Spleen (tissue), 11 donors: ENCODE data around the gene PTPRK. TPM values are rescaled to one million over a fixed set of nuclear protein-coding genes. Genes with fewer than 3 reads are reported as not detected.
"Not testable (repeated sequence)": the region's sequence is repeated elsewhere in the genome, so short reads cannot be mapped to it uniquely, and the experiment has no call there.

Experiments
- DNase-seq: peaks from one replicate; pipeline ENCODE4 v3.0.0-alpha.2; 2020
- H3K27ac ChIP-seq, 8 donors: fragments of 200-600 bp; sonication (generic) in 7 of 8; 1 replicate in 4 of 8; 2 replicates in 4 of 8; pipeline versions ENCODE4 v1.5.0 to v1.8.0; 2016 to 2021; ENCODE audit warnings: inconsistent platforms in 4 of 8, mild to moderate bottlenecking in 4 of 8, moderate library complexity in 1 of 8
- H3K27me3 ChIP-seq, 7 donors: fragments of 200-600 bp; sonication (generic) in 6 of 7; replicated peaks in 1 of 7; 1 replicate in 4 of 7; 2 replicates in 3 of 7; pipeline versions ENCODE4 v1.5.0 to v1.8.0; 2016 to 2021; ENCODE audit warnings: inconsistent platforms in 3 of 7, mild to moderate bottlenecking in 1 of 7
- H3K36me3 ChIP-seq, 6 donors: fragments of 200-600 bp; sonication (generic) in 5 of 6; 1 replicate in 4 of 6; 2 replicates in 2 of 6; pipeline versions ENCODE4 v1.5.0 to v1.8.0; 2016 to 2021; ENCODE audit warnings: inconsistent platforms in 2 of 6
- H3K4me1 ChIP-seq, 6 donors: fragments of 200-600 bp; sonication (generic) in 5 of 6; 1 replicate in 3 of 6; 2 replicates in 3 of 6; pipeline versions ENCODE4 v1.5.0 to v1.8.0; 2016 to 2021; ENCODE audit warnings: inconsistent platforms in 3 of 6
- H3K4me3 ChIP-seq, 8 donors: fragments of 200-600 bp; sonication (generic) in 7 of 8; 1 replicate in 4 of 8; 2 replicates in 4 of 8; pipeline versions ENCODE4 v1.5.0 to v1.8.0; 2016 to 2021; ENCODE audit warnings: inconsistent platforms in 4 of 8, mild to moderate bottlenecking in 4 of 8, moderate library complexity in 2 of 8
- H3K9me3 ChIP-seq, 8 donors: fragments of 200-600 bp; sonication (generic) in 7 of 8; 1 replicate in 4 of 8; 2 replicates in 4 of 8; pipeline versions ENCODE4 v1.5.0 to v1.8.0; 2016 to 2021; ENCODE audit warnings: inconsistent platforms in 4 of 8
- CTCF ChIP-seq, 11 experiments: fragments of 200-600 bp in 7 of 11; fragments of 450-650 bp in 4 of 11; sonication (generic) in 4 of 11; IDR thresholded peaks in 8 of 11; conservative IDR thresholded peaks in 3 of 11; 1 replicate in 7 of 11; 2 replicates in 4 of 11; pipeline versions ENCODE4 v1.4.0 to v1.8.0; 2016 to 2021; ENCODE audit warnings: antibody characterized with exemption in 11 of 11, inconsistent platforms in 4 of 11, mild to moderate bottlenecking in 1 of 11
- POLR2A ChIP-seq, 3 donors: fragments of 450-650 bp; IDR thresholded peaks; one replicate each; pipeline ENCODE4 v1.5.1; 2017; ENCODE audit warnings: antibody characterized with exemption in 3 of 3, mild to moderate bottlenecking in 1 of 3
- POLR2AphosphoS5 ChIP-seq, 3 donors: sonication (generic); formaldehyde crosslinking; IDR thresholded peaks; one replicate each; pipeline ENCODE4 v1.5.1; 2017; ENCODE audit warnings: antibody characterized with exemption in 3 of 3
- WGBS, 5 donors: extraction: QIAGEN DNeasy Blood & Tissue Kit in 3 of 5; methylation state at CpG; one replicate each; pipeline versions ENCODE4 v1.1.5 to v1.1.7; 2013 to 2018; 5-methylcytosine and 5-hydroxymethylcytosine counted together
- intact Hi-C: fragments of 100-400 bp; cut with DNase I; formaldehyde crosslinking; loops from one replicate; pipeline ENCODE4 v1.15.0; 2023; ENCODE audit warnings: low total_unique reads
- polyA plus RNA-seq, 3 donors: library from polyadenylated mRNA; stranded (reverse); fragments of 200-250 nt; gene quantifications; one replicate each; pipeline ENCODE4 v1.2.1, GENCODE V29; 2013
- total RNA-seq, 7 donors: library from RNA; depleted of rRNA in 3 of 7; stranded (reverse); fragments of >200 nt in 3 of 7; fragmentation: NEBNext Ultra II Directional in 4 of 7; extraction: Animal tissue kit (Norgen Biotek cat#: 25700) in 4 of 7; gene quantifications; one replicate each; pipeline versions ENCODE4 v1.1.0 to v1.2.1, GENCODE V29; 2016 to 2021
- donor health status: healthy with polysubstance abuse.
- donor health status: DM: no; HTN: no; CAD: no; lungs with moderate emphysema.
- donor health status: DM: no; HTN: no; CAD: no.
- donor health status: Bipolar disorder and iron deficiency.
- donor health status: healthy.
- donor health status: DM: no; HTN: no; CAD: no.
- donor health status: DM: yes; HTN: yes; CAD: no.

Gene PTPRK
- total and polyA plus RNA-seq, 10 donors, result 3.3 to 67.8 (median 34.0) TPM

- Histone ChIP-seq H3K27ac (peak overlapping the region in 6 of 8 donors; percentile 22 to 73 (median 60)), H3K9me3 (peaks cover 0 to 23% (median 13%) of the 10 kb centered on the region in 8 donors), H3K4me3 (no peak overlapping the region), H3K36me3 (no peaks in the 10 kb centered on the region), H3K27me3 (no peaks in the 10 kb centered on the region), H3K4me1 (peaks cover 0 to 2% (median 0%) of the 10 kb centered on the region in 6 donors)
- TF ChIP-seq CTCF (IDR thresholded peaks at IDR 0.05 in 8 of 11, conservative IDR thresholded peaks at IDR 0.05 in 3 of 11) (no peak), POLR2AphosphoS5 (IDR thresholded peaks at IDR 0.05) (no peak), POLR2A (IDR thresholded peaks at IDR 0.05) (no peak)
- WGBS, 5 donors, result 73 to 84% (median 83%) methylated on average over 7 of the region's 7 CpGs
- DNase-seq, result no peak
- intact Hi-C loops, result no loop called here
Observed at GRCh38 chr6:127933852-127934840, 586.3 kb downstream of the PTPRK start.

GRCh38 chr6:127933137-127933536 lies 587.3 kb downstream of the PTPRK start:
- Histone ChIP-seq H3K4me1 (no peaks in the 10 kb centered on the region), H3K27ac (peak overlapping the region in 2 of 8 donors; percentile 0 to 67), H3K36me3 (no peaks in the 10 kb centered on the region), H3K9me3 (peaks cover 0 to 27% (median 13%) of the 10 kb centered on the region in 8 donors), H3K27me3 (no peaks in the 10 kb centered on the region), H3K4me3 (no peak overlapping the region)
- no peak for TF ChIP-seq POLR2AphosphoS5 (IDR thresholded peaks at IDR 0.05)
- TF ChIP-seq CTCF (IDR thresholded peaks at IDR 0.05 in 8 of 11, conservative IDR thresholded peaks at IDR 0.05 in 3 of 11), result no peak
- no peak for TF ChIP-seq POLR2A (IDR thresholded peaks at IDR 0.05)
- WGBS, 5 donors, result 85 to 97% (median 88%) methylated on average over 1 of the region's 1 CpG
- intact Hi-C loops, result no loop called here
- DNase-seq, result no peak

GRCh38 chr6:127932708-127933107 lies 587.7 kb downstream of the PTPRK start:
- no peak for DNase-seq
- Histone ChIP-seq H3K9me3 (peaks cover 0 to 27% (median 13%) of the 10 kb centered on the region in 8 donors), H3K27ac (peak overlapping the region in 1 of 8 donors; percentile 0), H3K27me3 (no peaks in the 10 kb centered on the region), H3K4me3 (no peak overlapping the region), H3K36me3 (no peaks in the 10 kb centered on the region), H3K4me1 (no peaks in the 10 kb centered on the region)
- 75 to 87% (median 86%) methylated on average over 5 of the region's 5 CpGs for WGBS, 5 donors
- TF ChIP-seq CTCF (IDR thresholded peaks at IDR 0.05 in 8 of 11, conservative IDR thresholded peaks at IDR 0.05 in 3 of 11) (no peak), POLR2A (IDR thresholded peaks at IDR 0.05) (no peak), POLR2AphosphoS5 (IDR thresholded peaks at IDR 0.05) (no peak)
- intact Hi-C loops, result no loop called here

GRCh38 chr6:127926441-127926840 lies 594.0 kb downstream of the PTPRK start:
- 88 to 94% (median 89%) methylated on average over 9 to 10 of the region's 10 CpGs for WGBS, 5 donors
- DNase-seq, H3K27ac ChIP-seq, intact Hi-C loops, H3K4me1 ChIP-seq, H3K36me3 ChIP-seq, H3K4me3 ChIP-seq, H3K27me3 ChIP-seq: not testable (repeated sequence)
- peaks cover 0 to 27% (median 13%) of the 10 kb centered on the region in 8 donors for H3K9me3 ChIP-seq
